Trophoblast cell (in vitro differentiated cells and primary cell): ENCODE data around the gene TNIK.
A peak's percentile ranks its signal among the peaks of the same experiment; 100 is the strongest.
"Not testable (repeated sequence)": the region's sequence is repeated elsewhere in the genome, so short reads cannot be mapped to it uniquely, and the experiment has no call there.

Source experiments
- DNase-seq, 2 donors: peaks; one replicate each; pipeline ENCODE4 v3.0.0-alpha.2; 2016
- H2AFZ ChIP-seq: 2 replicates; pipeline ENCODE4 v1.6.1; 2013; ENCODE audit warnings: low read length, moderate library complexity, mild to moderate bottlenecking; ENCODE audit not compliant: insufficient read depth, poor library complexity
- H2AK5ac ChIP-seq: 2 replicates; pipeline ENCODE4 v1.6.1; 2013; ENCODE audit warnings: mild to moderate bottlenecking, low read length
- H2BK120ac ChIP-seq: 2 replicates; pipeline ENCODE4 v1.6.1; 2013; ENCODE audit warnings: low read length, mild to moderate bottlenecking, moderate library complexity; ENCODE audit not compliant: insufficient read depth, poor library complexity
- H2BK12ac ChIP-seq: 2 replicates; pipeline ENCODE4 v1.6.1; 2013; ENCODE audit warnings: mild to moderate bottlenecking, low read length, moderate library complexity
- H2BK5ac ChIP-seq: 2 replicates; pipeline ENCODE4 v1.6.1; 2013; ENCODE audit warnings: low read length, low read depth, moderate library complexity, mild to moderate bottlenecking; ENCODE audit not compliant: poor library complexity
- H3K14ac ChIP-seq: 2 replicates; pipeline ENCODE4 v1.6.1; 2013; ENCODE audit warnings: mild to moderate bottlenecking, low read length
- H3K18ac ChIP-seq: 2 replicates; pipeline ENCODE4 v1.6.1; 2013; ENCODE audit warnings: mild to moderate bottlenecking, low read length
- H3K23ac ChIP-seq: 2 replicates; pipeline ENCODE4 v1.6.1; 2013; ENCODE audit warnings: low read length
- H3K27ac ChIP-seq: 2 replicates; pipeline ENCODE4 v1.5.1; 2013; ENCODE audit warnings: low read depth, mild to moderate bottlenecking, inconsistent platforms, low read length, moderate library complexity
- H3K27me3 ChIP-seq: 2 replicates; pipeline ENCODE4 v1.6.1; 2013; ENCODE audit warnings: inconsistent platforms, mild to moderate bottlenecking, low read length, moderate library complexity; ENCODE audit not compliant: insufficient read depth
- H3K36me3 ChIP-seq, 2 experiments: 1 replicate in 1 of 2; 2 replicates in 1 of 2; pipeline ENCODE4 v1.6.1; 2013; ENCODE audit warnings: low read length in 2 of 2, mild to moderate bottlenecking in 2 of 2, moderate library complexity in 1 of 2; ENCODE audit not compliant: insufficient read depth in 2 of 2, control insufficient read depth in 1 of 2
- H3K4ac ChIP-seq: 2 replicates; pipeline ENCODE4 v1.6.1; 2013; ENCODE audit warnings: low read depth, mild to moderate bottlenecking, low read length, moderate library complexity
- H3K4me1 ChIP-seq, 2 experiments: 1 replicate in 1 of 2; 2 replicates in 1 of 2; pipeline ENCODE4 v1.6.1; 2013; ENCODE audit warnings: low read length in 2 of 2, mild to moderate bottlenecking in 2 of 2, moderate library complexity in 1 of 2; ENCODE audit not compliant: insufficient read depth in 2 of 2, control insufficient read depth in 1 of 2
- H3K4me2 ChIP-seq: 2 replicates; pipeline ENCODE4 v1.6.1; 2013; ENCODE audit warnings: inconsistent platforms, mild to moderate bottlenecking, low read length, moderate library complexity
- H3K4me3 ChIP-seq: 2 replicates; pipeline ENCODE4 v1.5.1; 2013; ENCODE audit warnings: mild to moderate bottlenecking, low read depth, low read length, inconsistent platforms
- H3K79me1 ChIP-seq: one replicate; pipeline ENCODE4 v1.6.1; 2013; ENCODE audit warnings: low read length
- H3K79me2 ChIP-seq: 2 replicates; pipeline ENCODE4 v1.6.1; 2013; ENCODE audit warnings: low read length, mild to moderate bottlenecking; ENCODE audit not compliant: control insufficient read depth, insufficient read depth, poor library complexity
- H3K9ac ChIP-seq: 2 replicates; pipeline ENCODE4 v1.6.1; 2013; ENCODE audit warnings: mild to moderate bottlenecking, low read length
- H3K9me3 ChIP-seq: 2 replicates; pipeline ENCODE4 v1.6.1; 2013; ENCODE audit warnings: low read depth, mild to moderate bottlenecking, control low read depth, inconsistent platforms, low read length; ENCODE audit not compliant: insufficient read depth
- H4K12ac ChIP-seq: 2 replicates; pipeline ENCODE4 v1.6.1; 2013; ENCODE audit warnings: low read depth, mild to moderate bottlenecking, low read length, moderate library complexity
- H4K8ac ChIP-seq: 2 replicates; pipeline ENCODE4 v1.6.1; 2013; ENCODE audit warnings: low read depth, mild to moderate bottlenecking, low read length, moderate library complexity
- H4K91ac ChIP-seq: one replicate; pipeline ENCODE4 v1.6.1; 2013; ENCODE audit warnings: low read depth, mild to moderate bottlenecking, low read length, moderate library complexity
- WGBS: extraction: QIAGEN DNeasy Blood & Tissue Kit; methylation state at CpG from one replicate; pipeline ENCODE4 v1.1.7; 2013; ENCODE audit warnings: missing lambda C conversion rate; ENCODE audit not compliant: insufficient read length, insufficient coverage; ENCODE audit errors: extremely low coverage; 5-methylcytosine and 5-hydroxymethylcytosine counted together

The TNIK gene

GRCh38 chr3:171123915-171124314, 336.3 kb downstream of the TNIK start:
- Histone ChIP-seq H3K4me1 (no peaks in the 10 kb centered on the region), H3K9me3 (no peaks in the 10 kb centered on the region), H2BK12ac (no peak overlapping the region), H3K79me1 (no peaks in the 10 kb centered on the region), H3K4me3 (no peak overlapping the region), H2AK5ac (no peak overlapping the region), H3K79me2 (no peaks in the 10 kb centered on the region), H3K14ac (no peak overlapping the region), H3K36me3 (no peaks in the 10 kb centered on the region), H3K27ac (no peak overlapping the region), H4K91ac (no peak overlapping the region), H2AFZ (no peak overlapping the region), H4K8ac (no peak overlapping the region), H3K18ac (no peak overlapping the region), H3K4me2 (no peak overlapping the region), H2BK5ac (no peak overlapping the region), H3K4ac (no peak overlapping the region), H3K27me3 (peaks cover 2% of the 10 kb centered on the region), H3K23ac (no peak overlapping the region), H3K9ac (no peak overlapping the region), H4K12ac (no peak overlapping the region), H2BK120ac (no peak overlapping the region)
- peak in 1 of 2 donors; percentile 24 for DNase-seq

GRCh38 chr3:171122861-171123260, 337.3 kb downstream of the TNIK start:
- Histone ChIP-seq H3K27me3 (peaks cover 2% of the 10 kb centered on the region), H3K79me2 (no peaks in the 10 kb centered on the region), H3K9ac (no peak overlapping the region), H2AFZ (no peak overlapping the region), H2BK5ac (no peak overlapping the region), H4K91ac (no peak overlapping the region), H4K8ac (no peak overlapping the region), H3K14ac (no peak overlapping the region), H3K4me2 (no peak overlapping the region), H3K27ac (no peak overlapping the region), H3K4ac (no peak overlapping the region), H4K12ac (no peak overlapping the region), H3K23ac (no peak overlapping the region), H2AK5ac (no peak overlapping the region), H3K18ac (no peak overlapping the region), H3K79me1 (no peaks in the 10 kb centered on the region), H3K4me3 (no peak overlapping the region), H3K36me3 (no peaks in the 10 kb centered on the region), H3K4me1 (no peaks in the 10 kb centered on the region), H3K9me3 (no peaks in the 10 kb centered on the region), H2BK120ac (no peak overlapping the region), H2BK12ac (no peak overlapping the region)
- no peak for DNase-seq
- WGBS, result no CpG with 5 or more reads among the region's 2 CpGs

- no peaks in the 10 kb centered on the region for H3K79me1 ChIP-seq
- H3K4ac ChIP-seq, result no peak overlapping the region
- no CpG with 5 or more reads among the region's 3 CpGs for WGBS
- H3K23ac ChIP-seq, result no peak overlapping the region
- no peak overlapping the region for H2AFZ ChIP-seq
- H4K12ac ChIP-seq, result no peak overlapping the region
- H2BK5ac ChIP-seq, result no peak overlapping the region
- H3K79me2 ChIP-seq, result no peaks in the 10 kb centered on the region
- H3K9me3 ChIP-seq, result no peaks in the 10 kb centered on the region
- H3K14ac ChIP-seq, result no peak overlapping the region
- no peak overlapping the region for H2BK120ac ChIP-seq
- H3K27me3 ChIP-seq, result peaks cover 2% of the 10 kb centered on the region
- no peak overlapping the region for H3K4me3 ChIP-seq
- H2AK5ac ChIP-seq, result no peak overlapping the region
- H3K36me3 ChIP-seq, result no peaks in the 10 kb centered on the region
- no peak overlapping the region for H3K4me2 ChIP-seq
- H4K91ac ChIP-seq, result no peak overlapping the region
- no peak overlapping the region for H3K9ac ChIP-seq
- H2BK12ac ChIP-seq, result no peak overlapping the region
- H3K18ac ChIP-seq, result no peak overlapping the region
- H3K27ac ChIP-seq, result no peak overlapping the region
- H4K8ac ChIP-seq, result no peak overlapping the region
- no peak for DNase-seq
- H3K4me1 ChIP-seq, result no peaks in the 10 kb centered on the region
These were observed 338.0 kb downstream of the TNIK start for GRCh38 chr3:171122240-171122639.

DNA sequence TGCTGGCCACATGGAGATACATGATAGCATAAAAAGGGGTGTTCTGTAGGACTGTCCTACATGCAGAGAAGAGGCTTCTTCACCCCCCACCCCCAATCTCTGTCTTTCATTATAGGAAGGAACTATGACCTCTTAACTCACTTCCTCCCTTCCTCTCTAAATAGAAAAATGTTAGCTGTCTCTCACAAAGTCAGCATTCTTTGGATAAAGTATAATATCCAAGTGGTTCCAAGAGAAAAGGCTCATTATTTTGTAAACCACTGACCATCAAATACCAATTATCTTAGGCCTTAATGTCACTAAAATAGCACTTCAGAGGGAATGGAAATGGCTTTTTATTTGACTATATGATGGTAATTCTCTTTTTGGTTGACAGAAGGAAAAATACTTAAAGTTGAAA, 338.4 kb downstream of the TNIK start:
- Histone ChIP-seq H3K4me2 (no peak overlapping the region), H3K23ac (no peak overlapping the region), H3K4me1 (no peaks in the 10 kb centered on the region), H3K36me3 (no peaks in the 10 kb centered on the region), H3K4me3 (no peak overlapping the region), H3K9me3 (no peaks in the 10 kb centered on the region), H2BK12ac (no peak overlapping the region), H2AFZ (no peak overlapping the region), H2BK5ac (no peak overlapping the region), H4K12ac (no peak overlapping the region), H2BK120ac (no peak overlapping the region), H3K79me2 (no peaks in the 10 kb centered on the region), H3K14ac (no peak overlapping the region), H3K79me1 (no peaks in the 10 kb centered on the region), H3K27me3 (peaks cover 2% of the 10 kb centered on the region), H3K9ac (no peak overlapping the region), H4K8ac (no peak overlapping the region), H3K18ac (no peak overlapping the region), H3K4ac (no peak overlapping the region), H2AK5ac (no peak overlapping the region), H3K27ac (no peak overlapping the region), H4K91ac (no peak overlapping the region)
- DNase-seq, result no peak

- not testable (repeated sequence) for H3K27ac ChIP-seq, H3K27me3 ChIP-seq, H3K4me3 ChIP-seq, H4K8ac ChIP-seq, H3K79me2 ChIP-seq, H2AK5ac ChIP-seq, H3K14ac ChIP-seq, H3K4me2 ChIP-seq, H3K9me3 ChIP-seq, H3K79me1 ChIP-seq, H2BK12ac ChIP-seq, H4K91ac ChIP-seq, H3K4me1 ChIP-seq, H3K18ac ChIP-seq, H2AFZ ChIP-seq, H4K12ac ChIP-seq, H3K9ac ChIP-seq, H2BK120ac ChIP-seq, H3K23ac ChIP-seq, DNase-seq, H3K36me3 ChIP-seq, H3K4ac ChIP-seq, H2BK5ac ChIP-seq
- no CpG with 5 or more reads among the region's 3 CpGs for WGBS
These were observed 340.8 kb downstream of the TNIK start for GRCh38 chr3:171119402-171119801.
